ENCODE measurements around the gene SAA4.

SAA4 gene

GRCh38 chr11:18229501-18229900 is 7.1 kb downstream of the SAA4 start:
- no peak for TF ChIP-seq CTCF (IDR thresholded peaks at IDR 0.05; ENCODE audit: control insufficient read depth, extremely low read depth, insufficient read depth)
- no peak for DNase-seq (ENCODE audit: low read depth)
- H3K4me3 ChIP-seq (ENCODE audit: low read depth, low read length) = no peak overlapping the region

GRCh38 chr11:18225913-18226312 is 10.7 kb downstream of the SAA4 start:
- H3K4me3 ChIP-seq (ENCODE audit: low read depth, low read length) = no peak overlapping the region
- DNase-seq (ENCODE audit: low read depth) = no peak
- no peak for TF ChIP-seq CTCF (IDR thresholded peaks at IDR 0.05; ENCODE audit: control insufficient read depth, extremely low read depth, insufficient read depth)

- peak; percentile 59 for DNase-seq (ENCODE audit: low read depth)
- H3K4me3 ChIP-seq (ENCODE audit: low read depth, low read length) = no peak overlapping the region
- no peak for TF ChIP-seq CTCF (IDR thresholded peaks at IDR 0.05; ENCODE audit: control insufficient read depth, extremely low read depth, insufficient read depth)
Measured at GRCh38 chr11:18223591-18224387, 12.8 kb downstream of the SAA4 start.

GRCh38 chr11:18222814-18223421 is 13.7 kb downstream of the SAA4 start:
- DNase-seq (ENCODE audit: low read depth) = no peak
- no peak overlapping the region for H3K4me3 ChIP-seq (ENCODE audit: low read depth, low read length)
- TF ChIP-seq CTCF (IDR thresholded peaks at IDR 0.05; ENCODE audit: control insufficient read depth, extremely low read depth, insufficient read depth) = no peak

GRCh38 chr11:18221274-18221876 is 15.2 kb downstream of the SAA4 start:
- no peak for DNase-seq (ENCODE audit: low read depth)
- no peak for TF ChIP-seq CTCF (IDR thresholded peaks at IDR 0.05; ENCODE audit: control insufficient read depth, extremely low read depth, insufficient read depth)
- no peak overlapping the region for H3K4me3 ChIP-seq (ENCODE audit: low read depth, low read length)

- no peak for DNase-seq (ENCODE audit: low read depth)
- TF ChIP-seq CTCF (IDR thresholded peaks at IDR 0.05; ENCODE audit: control insufficient read depth, extremely low read depth, insufficient read depth) = no peak
- no peak overlapping the region for H3K4me3 ChIP-seq (ENCODE audit: low read depth, low read length)
Measured at GRCh38 chr11:18209058-18209457, 27.5 kb downstream of the SAA4 start.

Data from LNCaP clone FGC (cell line).